A549 (cell line): Measurements from ENCODE around the gene CERK. TPM values are rescaled to one million over a fixed set of nuclear protein-coding genes. Genes with fewer than 3 reads are reported as not detected.

Experiments
- ATAC-seq, 2 experiments: fragments of 200-7000 bp in 1 of 2; fragments of >200 bp in 1 of 2; cut with Nextera tagmentation in 1 of 2; cut with Tn5 transposase in 1 of 2; 3 replicates each; pipeline versions ENCODE4 v1.8.0 to v1.9.1; 2018 to 2020; ENCODE audit warnings: mild to moderate bottlenecking in 1 of 2, moderate library complexity in 1 of 2
- CTCF ChIA-PET: fragments of 300-600 bp; sonication (Branson Sonifier 250); formaldehyde crosslinking; extraction: SDS; loops from one replicate; lab custom pipeline; 2021; ENCODE audit warnings: antibody characterized with exemption, inconsistent platforms; lab: Yijun Ruan, JAX
- POLR2A ChIA-PET: fragments of 350-600 bp; formaldehyde crosslinking; extraction: SDS; loops from one replicate; lab custom pipeline; 2021; ENCODE audit warnings: antibody characterized with exemption, inconsistent platforms; lab: Yijun Ruan, JAX
- DNase-seq, 2 experiments: peaks; one replicate each; pipeline versions ENCODE4 v3.0.0 to v3.0.0-alpha.2; 2011 to 2016; ENCODE audit warnings: low read depth in 1 of 2, low spot score in 1 of 2
- FAIRE-seq: peaks from 2 replicates; lab custom pipeline; 2011; peaks lifted over from hg19 to GRCh38; lab: Jason Lieb, UNC
- H3K27ac ChIP-seq, 2 experiments: fragments of >200 bp; sonication (Bioruptor Twin); formaldehyde crosslinking; 3 replicates each; pipeline ENCODE4 v1.5.1; 2016 to 2017
- H3K4me1 ChIP-seq: fragments of >200 bp; sonication (Bioruptor Twin); formaldehyde crosslinking; 3 replicates; pipeline ENCODE4 v1.6.1; 2016
- H3K4me2 ChIP-seq: fragments of >200 bp; sonication (Bioruptor Twin); formaldehyde crosslinking; 3 replicates; pipeline ENCODE4 v1.6.1; 2016
- H3K4me3 ChIP-seq: fragments of >200 bp; sonication (Bioruptor Twin); formaldehyde crosslinking; 3 replicates; pipeline ENCODE4 v1.5.1; 2016
- H3K9me3 ChIP-seq: fragments of >200 bp; sonication (Bioruptor Twin); formaldehyde crosslinking; 3 replicates; pipeline ENCODE4 v1.6.1; 2016
- CBX2 ChIP-seq: fragments of 200-600 bp; sonication (generic); IDR thresholded peaks from 2 replicates; pipeline ENCODE4 v1.6.1; 2016; ENCODE audit warnings: low read depth, mild to moderate bottlenecking, borderline replicate concordance
- CBX8 ChIP-seq: fragments of 200-600 bp; sonication (generic); IDR thresholded peaks from 2 replicates; pipeline ENCODE4 v1.6.1; 2016
- CHD2 ChIP-seq: fragments of 150-350 bp; IDR thresholded peaks from 2 replicates; pipeline ENCODE4 v1.6.1; 2014; ENCODE audit warnings: low read length; ENCODE audit not compliant: partially characterized antibody
- CHD4 ChIP-seq: fragments of 200-600 bp; sonication (generic); IDR thresholded peaks from 2 replicates; pipeline ENCODE4 v1.6.1; 2016; ENCODE audit warnings: antibody characterized with exemption, mild to moderate bottlenecking, borderline replicate concordance
- EHMT2 ChIP-seq: fragments of 200-600 bp; sonication (generic); IDR thresholded peaks from 2 replicates; pipeline ENCODE4 v1.6.1; 2016; ENCODE audit warnings: antibody characterized with exemption, low read depth, mild to moderate bottlenecking, moderate library complexity
- EP300 ChIP-seq, 2 experiments: fragments of >200 bp; sonication (Bioruptor Twin); formaldehyde crosslinking; IDR thresholded peaks; 2 replicates in 1 of 2; 3 replicates in 1 of 2; pipeline ENCODE4 v1.6.1; 2016 to 2017
- HEYL ChIP-seq: fragments of 250-450 bp; sonication (Bioruptor Pico); IDR thresholded peaks from 2 replicates; pipeline ENCODE4 v1.8.0; 2021; ENCODE audit warnings: mild to moderate bottlenecking, moderate library complexity
- HOXB5 ChIP-seq: fragments of 250-450 bp; sonication (Bioruptor Pico); IDR thresholded peaks from 2 replicates; pipeline ENCODE4 v1.5.0; 2020; ENCODE audit warnings: mild to moderate bottlenecking, moderate library complexity
- JUNB ChIP-seq: fragments of >200 bp; sonication (Bioruptor Twin); formaldehyde crosslinking; IDR thresholded peaks from 2 replicates; pipeline ENCODE4 v1.6.1; 2016
- KDM1A ChIP-seq: fragments of 200-600 bp; sonication (generic); IDR thresholded peaks from 2 replicates; pipeline ENCODE4 v1.6.1; 2016; ENCODE audit warnings: low read depth, mild to moderate bottlenecking
- MAFK ChIP-seq: fragments of 450-650 bp; IDR thresholded peaks from 2 replicates; pipeline ENCODE4 v1.6.1; 2014; ENCODE audit not compliant: partially characterized antibody
- POLR2A ChIP-seq: IDR thresholded peaks from 2 replicates; pipeline ENCODE4 v1.6.1; 2012; ENCODE audit warnings: mild to moderate bottlenecking, low read length
- POLR2AphosphoS2 ChIP-seq: conservative IDR thresholded peaks from 2 replicates; pipeline ENCODE4 v1.6.1; 2012; ENCODE audit warnings: low read length, improper control_type of control experiment, inconsistent platforms
- RFX5 ChIP-seq: fragments of 450-650 bp; IDR thresholded peaks from 2 replicates; pipeline ENCODE4 v1.7.1; 2014; ENCODE audit warnings: antibody characterized with exemption, mild to moderate bottlenecking, moderate library complexity
- TFCP2L1 ChIP-seq: fragments of 250-450 bp; sonication (Bioruptor Pico); IDR thresholded peaks from 2 replicates; pipeline ENCODE4 v1.5.0; 2021; ENCODE audit warnings: mild to moderate bottlenecking
- TP53 ChIP-seq: fragments of 250-450 bp; sonication (Bioruptor Pico); IDR thresholded peaks from 2 replicates; pipeline ENCODE4 v1.5.0; 2021; ENCODE audit warnings: mild to moderate bottlenecking, moderate library complexity
- ZFP36 ChIP-seq: fragments of 450-650 bp; IDR thresholded peaks from 2 replicates; pipeline ENCODE4 v1.6.1; 2014; ENCODE audit warnings: borderline replicate concordance; ENCODE audit not compliant: partially characterized antibody
- WGBS: methylation state at CpG from one replicate; pipeline ENCODE4 v1.1.6; 2017; ENCODE audit errors: missing lambda C conversion rate; 5-methylcytosine and 5-hydroxymethylcytosine counted together
- polyA plus RNA-seq, 4 experiments: library from polyadenylated mRNA; depleted of rRNA in 3 of 4; stranded (reverse); fragments of >200 nt; fragmentation: RNase III in 1 of 4; extraction: RNeasy Plus Mini Kit Qiagen cat#74134 plus additional on column Dnase treatment in 1 of 4; gene quantifications; 2 replicates in 3 of 4; 3 replicates in 1 of 4; pipeline ENCODE4 v1.2.3, GENCODE V29; 2011 to 2017
- TF ChIP-seq, protein P1 (sequence below): fragments of 150-350 bp; IDR thresholded peaks from 2 replicates; pipeline ENCODE4 v1.6.1; 2014; ENCODE audit warnings: low read depth, mild to moderate bottlenecking, low read length
- TF ChIP-seq, protein P2 (sequence below): fragments of >200 bp; sonication (Bioruptor Twin); formaldehyde crosslinking; IDR thresholded peaks from 2 replicates; pipeline ENCODE4 v1.6.1; 2016
- TF ChIP-seq, protein P3 (sequence below): fragments of 250-450 bp; sonication (Bioruptor Pico); IDR thresholded peaks from 2 replicates; pipeline ENCODE4 v1.5.0; 2021; ENCODE audit warnings: mild to moderate bottlenecking, moderate library complexity, borderline replicate concordance

CERK gene
- polyA plus RNA-seq, 2 of the 4 experiments (the other 2 are of a cell fraction), result 13.1 to 15.6 TPM

DNA sequence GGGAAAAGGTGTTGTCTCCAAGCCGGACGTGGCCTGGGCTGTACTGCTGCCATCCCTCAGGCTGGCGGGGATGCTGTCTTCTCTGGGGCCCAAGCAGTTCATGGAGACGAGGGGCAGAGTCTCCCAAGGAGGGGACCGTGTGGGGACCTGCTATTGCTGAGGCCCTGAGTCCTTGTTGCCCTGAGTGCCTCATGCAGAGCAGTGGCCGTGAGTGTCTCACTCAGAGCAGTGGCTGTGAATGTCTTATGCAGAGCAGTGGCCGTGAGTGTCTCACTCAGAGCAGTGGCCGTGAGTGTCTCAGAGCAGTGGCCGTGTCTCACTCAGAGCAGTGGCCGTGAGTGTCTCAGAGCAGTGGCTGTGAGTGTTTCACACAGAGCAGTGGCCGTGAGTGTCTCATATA is 63.1 kb downstream of the CERK start:
- H3K4me3 ChIP-seq, result no peak overlapping the region
- POLR2A ChIA-PET, result no interaction called here
- no peak overlapping the region for H3K27ac ChIP-seq
- DNase-seq (no peak), FAIRE-seq (no peak), ATAC-seq (no peak)
- no peaks in the 10 kb centered on the region for H3K4me1 ChIP-seq
- no peaks in the 10 kb centered on the region for H3K9me3 ChIP-seq
- WGBS, result no CpG with 5 or more reads among the region's 11 CpGs
- CTCF ChIA-PET, result no interaction called here
- no peak overlapping the region for H3K4me2 ChIP-seq
- TF ChIP-seq, protein P1, sequence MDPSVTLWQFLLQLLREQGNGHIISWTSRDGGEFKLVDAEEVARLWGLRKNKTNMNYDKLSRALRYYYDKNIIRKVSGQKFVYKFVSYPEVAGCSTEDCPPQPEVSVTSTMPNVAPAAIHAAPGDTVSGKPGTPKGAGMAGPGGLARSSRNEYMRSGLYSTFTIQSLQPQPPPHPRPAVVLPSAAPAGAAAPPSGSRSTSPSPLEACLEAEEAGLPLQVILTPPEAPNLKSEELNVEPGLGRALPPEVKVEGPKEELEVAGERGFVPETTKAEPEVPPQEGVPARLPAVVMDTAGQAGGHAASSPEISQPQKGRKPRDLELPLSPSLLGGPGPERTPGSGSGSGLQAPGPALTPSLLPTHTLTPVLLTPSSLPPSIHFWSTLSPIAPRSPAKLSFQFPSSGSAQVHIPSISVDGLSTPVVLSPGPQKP, result no peak
- no peak for TF ChIP-seq CHD4
- no peak for TF ChIP-seq HOXB5 (CRISPR knock-in tag)
- no peak for TF ChIP-seq POLR2A
- no peak for TF ChIP-seq JUNB
- TF ChIP-seq TP53, result no peak
- no peak for TF ChIP-seq CBX8
- TF ChIP-seq CHD2, result no peak
- TF ChIP-seq MAFK, result no peak
- TF ChIP-seq HEYL (CRISPR knock-in tag), result no peak
- TF ChIP-seq KDM1A, result no peak

DNA sequence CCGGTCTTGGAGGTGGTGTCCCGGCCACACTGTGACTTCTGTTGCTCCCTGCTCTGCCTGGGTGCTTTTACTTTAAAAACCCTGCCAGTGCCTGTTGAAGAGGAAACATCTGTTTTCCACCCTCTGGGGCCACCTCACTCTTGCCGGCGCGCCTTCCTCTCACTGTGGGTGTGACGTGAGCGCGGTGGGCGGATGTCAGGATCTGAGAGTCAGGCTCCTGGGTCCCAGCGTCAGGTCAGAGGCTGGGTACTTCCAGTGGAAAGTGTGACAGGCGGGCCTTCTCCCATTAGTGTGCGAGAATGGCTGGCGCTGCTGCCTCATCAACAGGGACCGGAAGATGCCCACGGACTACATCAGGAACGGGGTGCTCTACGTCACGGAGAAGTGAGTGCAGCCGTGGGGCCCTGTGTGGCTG is 63.7 kb downstream of the CERK start:
- POLR2A ChIA-PET, result no interaction called here
- Histone ChIP-seq H3K4me2 (no peak overlapping the region), H3K9me3 (no peaks in the 10 kb centered on the region), H3K4me3 (no peak overlapping the region), H3K4me1 (no peaks in the 10 kb centered on the region), H3K27ac (no peak overlapping the region)
- ATAC-seq (no peak), FAIRE-seq (no peak), DNase-seq (no peak)
- TF ChIP-seq, protein P2, sequence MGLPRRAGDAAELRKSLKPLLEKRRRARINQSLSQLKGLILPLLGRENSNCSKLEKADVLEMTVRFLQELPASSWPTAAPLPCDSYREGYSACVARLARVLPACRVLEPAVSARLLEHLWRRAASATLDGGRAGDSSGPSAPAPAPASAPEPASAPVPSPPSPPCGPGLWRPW, result no peak
- TF ChIP-seq ZFP36 (no peak), RFX5 (no peak), TFCP2L1 (no peak), EP300 (IDR thresholded peaks at IDR 0.05) (no peak), CBX2 (no peak), CBX8 (no peak), CHD2 (no peak)
- 91% methylated on average over 17 of the region's 19 CpGs for WGBS
- CTCF ChIA-PET, result no interaction called here

DNA sequence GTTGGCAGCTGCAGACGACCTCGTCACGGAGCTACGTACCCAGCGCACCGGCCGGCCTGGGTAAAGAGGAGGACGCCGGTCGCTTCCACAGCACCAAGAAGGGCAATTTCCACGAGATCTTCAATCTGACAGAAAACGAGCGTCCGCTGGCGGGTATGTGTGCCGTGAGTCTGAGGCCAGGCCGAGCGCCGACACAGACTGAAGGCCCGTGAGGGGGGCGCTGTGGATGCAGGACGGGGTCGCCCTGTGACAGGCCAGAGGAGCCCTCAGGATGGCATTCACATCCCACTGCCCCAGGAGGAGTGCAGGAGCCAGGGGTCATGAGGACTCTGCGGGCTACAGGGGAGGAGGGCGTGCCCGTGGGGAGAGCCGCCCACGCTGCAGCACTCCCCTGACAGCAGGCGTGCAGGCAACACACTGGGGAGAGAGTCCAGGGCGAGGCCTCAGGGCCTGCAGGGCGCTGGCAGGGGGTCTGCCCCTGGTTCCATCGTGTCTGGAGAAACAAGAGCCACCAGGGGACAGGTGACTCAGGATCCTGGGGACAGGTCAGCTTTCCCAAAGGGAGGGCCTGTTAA is 64.3 kb downstream of the CERK start:
- ATAC-seq, result no peak
- WGBS, result 97% methylated on average over 23 of the region's 32 CpGs
- H3K9me3 ChIP-seq, result no peaks in the 10 kb centered on the region
- FAIRE-seq, result no peak
- POLR2A ChIA-PET, result no interaction called here
- no peak overlapping the region for H3K4me2 ChIP-seq
- TF ChIP-seq, protein P3, sequence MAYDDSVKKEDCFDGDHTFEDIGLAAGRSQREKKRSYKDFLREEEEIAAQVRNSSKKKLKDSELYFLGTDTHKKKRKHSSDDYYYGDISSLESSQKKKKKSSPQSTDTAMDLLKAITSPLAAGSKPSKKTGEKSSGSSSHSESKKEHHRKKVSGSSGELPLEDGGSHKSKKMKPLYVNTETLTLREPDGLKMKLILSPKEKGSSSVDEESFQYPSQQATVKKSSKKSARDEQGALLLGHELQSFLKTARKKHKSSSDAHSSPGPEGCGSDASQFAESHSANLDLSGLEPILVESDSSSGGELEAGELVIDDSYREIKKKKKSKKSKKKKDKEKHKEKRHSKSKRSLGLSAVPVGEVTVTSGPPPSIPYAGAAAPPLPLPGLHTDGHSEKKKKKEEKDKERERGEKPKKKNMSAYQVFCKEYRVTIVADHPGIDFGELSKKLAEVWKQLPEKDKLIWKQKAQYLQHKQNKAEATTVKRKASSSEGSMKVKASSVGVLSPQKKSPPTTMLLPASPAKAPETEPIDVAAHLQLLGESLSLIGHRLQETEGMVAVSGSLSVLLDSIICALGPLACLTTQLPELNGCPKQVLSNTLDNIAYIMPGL, result no peak
- TF ChIP-seq POLR2AphosphoS2 (no peak), EHMT2 (no peak)
- TF ChIP-seq, all 56 proteins: peak for 0
- Histone ChIP-seq H3K4me3 (no peak overlapping the region), H3K4me1 (no peaks in the 10 kb centered on the region), H3K27ac (no peak overlapping the region)
- DNase-seq, result no peak
- CTCF ChIA-PET, result no interaction called here
